Measurements from ENCODE around the gene VILL.

- no peak for TF ChIP-seq GATA3 (IDR thresholded peaks at IDR 0.05; ENCODE audit: low read depth, low read length)
- TF ChIP-seq GATA2 (IDR thresholded peaks at IDR 0.05; ENCODE audit: low read depth, low read length) = no peak
Observed at GRCh38 chr3:37984596-37984995, 6.0 kb upstream of the VILL start.

All from SH-SY5Y (cell line).